Endothelial cell of umbilical vein (primary cell): ENCODE data around the gene PCDH9. TPM values are rescaled to one million over a fixed set of nuclear protein-coding genes. Genes with fewer than 3 reads are reported as not detected.
A peak's percentile ranks its signal among the peaks of the same experiment; 100 is the strongest.

ENCODE experiments used
- BruUV-seq: library from RNA; stranded (reverse); fragments of 400-500 nt; replicated peaks from 2 replicates; lab custom pipeline; 2021; lab: Mats Ljungman, UMichigan
- CTCF ChIA-PET: fragments of 300-600, 350-600 bp; sonication (Branson Sonifier 250); formaldehyde crosslinking; loops from one replicate; lab custom pipeline; 2021; ENCODE audit warnings: antibody characterized with exemption, inconsistent platforms; lab: Charles Lee
- POLR2A ChIA-PET: fragments of 300-600, 350-600 bp; sonication (Branson Sonifier 250); formaldehyde crosslinking; loops from one replicate; lab custom pipeline; 2021; ENCODE audit warnings: antibody characterized with exemption, inconsistent platforms; lab: Charles Lee
- DNase-seq: peaks from one replicate; pipeline ENCODE4 v3.0.0-alpha.2; 2011; ENCODE audit warnings: low read depth, low spot score
- FAIRE-seq: peaks from 2 replicates; lab custom pipeline; 2011; peaks lifted over from hg19 to GRCh38; lab: Jason Lieb, UNC
- H2AFZ ChIP-seq: 2 replicates; pipeline ENCODE4 v1.6.0; 2012; ENCODE audit warnings: low read depth, low read length, control low read depth, inconsistent platforms
- H3K27ac ChIP-seq: 2 replicates; pipeline ENCODE4 v1.5.1; 2011; ENCODE audit warnings: low read depth, mild to moderate bottlenecking, control low read depth, low read length, moderate library complexity; ENCODE audit not compliant: insufficient read depth
- H3K27me3 ChIP-seq, 2 experiments: 2 replicates each; pipeline versions ENCODE4 v1.6.0 to v1.6.1; 2011; ENCODE audit warnings: low read length in 2 of 2, mixed read lengths in 1 of 2; ENCODE audit not compliant: control insufficient read depth in 2 of 2, insufficient read depth in 2 of 2
- H3K36me3 ChIP-seq, 2 experiments: 2 replicates in 1 of 2; 3 replicates in 1 of 2; pipeline ENCODE4 v1.5.1; 2011; ENCODE audit warnings: low read length in 2 of 2, mild to moderate bottlenecking in 1 of 2, moderate library complexity in 1 of 2; ENCODE audit not compliant: control insufficient read depth in 2 of 2, insufficient read depth in 2 of 2; ENCODE audit errors: extremely low read depth in 1 of 2
- H3K4me1 ChIP-seq: 3 replicates; pipeline ENCODE4 v1.5.1; 2011; ENCODE audit warnings: mild to moderate bottlenecking, low read length; ENCODE audit not compliant: control insufficient read depth, insufficient read depth; ENCODE audit errors: extremely low read depth
- H3K4me2 ChIP-seq: 2 replicates; pipeline ENCODE4 v1.6.1; 2011; ENCODE audit warnings: low read length, control low read depth, mixed read lengths; ENCODE audit not compliant: insufficient read depth
- H3K4me3 ChIP-seq, 3 experiments: fragments of 200-600 bp in 1 of 3; sonication (generic), shearing (Covaris generic) in 1 of 3; replicated peaks in 1 of 3; 2 replicates each; pipeline ENCODE4 v1.5.1; 2011 to 2016; ENCODE audit warnings: control low read depth in 3 of 3, low read length in 3 of 3, mild to moderate bottlenecking in 2 of 3, inconsistent platforms in 1 of 3, low read depth in 1 of 3, moderate library complexity in 1 of 3; ENCODE audit not compliant: insufficient read depth in 1 of 3
- H3K79me2 ChIP-seq: 2 replicates; pipeline ENCODE4 v1.6.0; 2012; ENCODE audit warnings: low read length, inconsistent platforms; ENCODE audit not compliant: control insufficient read depth, insufficient read depth
- H3K9ac ChIP-seq: replicated peaks from 2 replicates; pipeline ENCODE3; 2011; ENCODE audit warnings: low read length, control low read depth; ENCODE audit not compliant: insufficient read depth; ENCODE audit errors: extremely low read depth
- H3K9me1 ChIP-seq: replicated peaks from 3 replicates; pipeline ENCODE4 v1.6.0; 2011; ENCODE audit warnings: mild to moderate bottlenecking, low read length; ENCODE audit not compliant: control insufficient read depth, insufficient read depth; ENCODE audit errors: extremely low read depth
- H3K9me3 ChIP-seq: replicated peaks from 2 replicates; pipeline ENCODE4 v1.5.1; 2012; ENCODE audit warnings: low read length, inconsistent platforms; ENCODE audit not compliant: control insufficient read depth, insufficient read depth
- H4K20me1 ChIP-seq: replicated peaks from 2 replicates; pipeline ENCODE3; 2011; ENCODE audit warnings: mild to moderate bottlenecking, low read length; ENCODE audit not compliant: control insufficient read depth, insufficient read depth; ENCODE audit errors: extremely low read depth
- EZH2 ChIP-seq: IDR thresholded peaks from 2 replicates; pipeline ENCODE4 v1.6.1; 2012; ENCODE audit warnings: borderline replicate concordance, low read depth, mild to moderate bottlenecking, moderate library complexity, low read length, inconsistent platforms; ENCODE audit not compliant: severe bottlenecking
- FOS ChIP-seq: IDR thresholded peaks from 2 replicates; pipeline ENCODE4 v1.6.1; 2011; ENCODE audit warnings: mild to moderate bottlenecking, low read length, moderate library complexity, borderline replicate concordance; ENCODE audit not compliant: insufficient read depth
- GATA2 ChIP-seq: IDR thresholded peaks from 2 replicates; pipeline ENCODE4 v1.7.0; 2011; ENCODE audit warnings: low read depth, mild to moderate bottlenecking, moderate library complexity, mixed read lengths, low read length; ENCODE audit not compliant: insufficient read length, insufficient read depth
- JUN ChIP-seq: IDR thresholded peaks from 2 replicates; pipeline ENCODE4 v1.6.1; 2011; ENCODE audit warnings: borderline replicate concordance, low read depth; ENCODE audit not compliant: insufficient read length, insufficient read depth
- MYC ChIP-seq: IDR thresholded peaks from one replicate; pipeline ENCODE4 v1.6.1; 2011; ENCODE audit warnings: mild to moderate bottlenecking, low read depth, low read length
- POLR2A ChIP-seq: IDR thresholded peaks from 2 replicates; pipeline ENCODE4 v1.6.1; 2012; ENCODE audit warnings: low read depth, mild to moderate bottlenecking, control low read depth, low read length
- POLR2AphosphoS5 ChIP-seq: IDR thresholded peaks from 2 replicates; pipeline ENCODE4 v1.6.1; 2012; ENCODE audit warnings: low read depth, mild to moderate bottlenecking, control low read depth, low read length, moderate library complexity; ENCODE audit not compliant: insufficient read depth
- dilution Hi-C: fragments of 300-500 bp; cut with MboI; formaldehyde crosslinking; loops from one replicate; pipeline ENCODE4 v1.15.0; 2019; ENCODE audit warnings: low sequenced_read_pairs; ENCODE audit not compliant: extremely low pct_ligation_motif_present
- intact Hi-C: fragments of 100-400 bp; cut with micrococcal nuclease; formaldehyde crosslinking; loops from one replicate; pipeline ENCODE4 v1.10.0; 2022
- polyA plus RNA-seq, 4 experiments: library from polyadenylated mRNA; depleted of rRNA in 3 of 4; stranded (reverse) in 3 of 4; unstranded in 1 of 4; fragments of >200 nt; gene quantifications; 2 replicates each; pipeline versions ENCODE4 v1.2.1 to v1.2.3, GENCODE V29; 2011 to 2012; ENCODE audit warnings: missing spikeins in 1 of 4
- total RNA-seq: library from RNA; stranded (reverse); gene quantifications from 2 replicates; pipeline ENCODE4 v1.2.3, GENCODE V29; 2021
- TF ChIP-seq, protein P1 (sequence below): IDR thresholded peaks from 2 replicates; pipeline ENCODE4 v1.6.1; 2011; ENCODE audit not compliant: insufficient read depth, insufficient read length
- TF ChIP-seq, protein P2 (sequence below), 2 donors: IDR thresholded peaks; 1 replicate in 1 of 2; 2 replicates in 1 of 2; pipeline ENCODE4 v1.5.1; 2011; ENCODE audit warnings: low read length in 2 of 2, mild to moderate bottlenecking in 2 of 2, moderate library complexity in 2 of 2, control low read depth in 1 of 2, inconsistent platforms in 1 of 2, low read depth in 1 of 2; ENCODE audit not compliant: insufficient read depth in 1 of 2; ENCODE audit errors: extremely low read depth in 1 of 2

The PCDH9 gene
- total and polyA plus RNA-seq, 2 donors (not counting 3 experiments of a cell fraction or from before 2014, with no cell fraction given) = 1.1 to 5.2 TPM

GRCh38 chr13:66992183-66992582, 238.0 kb downstream of the PCDH9 start:
- peak overlapping the region; percentile 81 for H2AFZ ChIP-seq
- no peak for TF ChIP-seq GATA2
- TF ChIP-seq EZH2 = no peak
- TF ChIP-seq POLR2A = no peak
- TF ChIP-seq, protein P1, sequence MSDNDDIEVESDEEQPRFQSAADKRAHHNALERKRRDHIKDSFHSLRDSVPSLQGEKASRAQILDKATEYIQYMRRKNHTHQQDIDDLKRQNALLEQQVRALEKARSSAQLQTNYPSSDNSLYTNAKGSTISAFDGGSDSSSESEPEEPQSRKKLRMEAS = no peak
- no peak for TF ChIP-seq JUN
- no peak for TF ChIP-seq FOS
- TF ChIP-seq, protein P2, sequence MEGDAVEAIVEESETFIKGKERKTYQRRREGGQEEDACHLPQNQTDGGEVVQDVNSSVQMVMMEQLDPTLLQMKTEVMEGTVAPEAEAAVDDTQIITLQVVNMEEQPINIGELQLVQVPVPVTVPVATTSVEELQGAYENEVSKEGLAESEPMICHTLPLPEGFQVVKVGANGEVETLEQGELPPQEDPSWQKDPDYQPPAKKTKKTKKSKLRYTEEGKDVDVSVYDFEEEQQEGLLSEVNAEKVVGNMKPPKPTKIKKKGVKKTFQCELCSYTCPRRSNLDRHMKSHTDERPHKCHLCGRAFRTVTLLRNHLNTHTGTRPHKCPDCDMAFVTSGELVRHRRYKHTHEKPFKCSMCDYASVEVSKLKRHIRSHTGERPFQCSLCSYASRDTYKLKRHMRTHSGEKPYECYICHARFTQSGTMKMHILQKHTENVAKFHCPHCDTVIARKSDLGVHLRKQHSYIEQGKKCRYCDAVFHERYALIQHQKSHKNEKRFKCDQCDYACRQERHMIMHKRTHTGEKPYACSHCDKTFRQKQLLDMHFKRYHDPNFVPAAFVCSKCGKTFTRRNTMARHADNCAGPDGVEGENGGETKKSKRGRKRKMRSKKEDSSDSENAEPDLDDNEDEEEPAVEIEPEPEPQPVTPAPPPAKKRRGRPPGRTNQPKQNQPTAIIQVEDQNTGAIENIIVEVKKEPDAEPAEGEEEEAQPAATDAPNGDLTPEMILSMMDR (IDR thresholded peaks at IDR 0.05; ENCODE audit: extremely low read depth in 1 of 2, insufficient read depth in 1 of 2, low read depth in 1 of 2, low read length in 2 of 2) = no peak
- no peak for TF ChIP-seq POLR2AphosphoS5
- TF ChIP-seq MYC = no peak
- no peak overlapping the region for H3K4me3 ChIP-seq
- H3K9me3 ChIP-seq = no peaks in the 10 kb centered on the region
- peaks cover 16% of the 10 kb centered on the region for H3K4me1 ChIP-seq
- no peaks in the 10 kb centered on the region for H4K20me1 ChIP-seq
- ChIA-PET POLR2A (no interaction called here), CTCF (interaction anchor here (0.6 to 1.7 kb wide), 6 partner anchors 8 to 1335 kb away, joined by 3 to 13 read pairs (median 3); no protein-coding TSS in a partner anchor)
- no peak overlapping the region for H3K9ac ChIP-seq
- BruUV-seq = no TSS peak
- H3K27me3 ChIP-seq = no peaks in the 10 kb centered on the region
- intact Hi-C loops (loop anchor here (5.0 kb wide), 3 partner anchors 65 to 230 kb away; no protein-coding TSS in a partner anchor), dilution Hi-C loops (no loop called here)
- H3K9me1 ChIP-seq = no peaks in the 10 kb centered on the region
- H3K27ac ChIP-seq = no peak overlapping the region
- no peaks in the 10 kb centered on the region for H3K36me3 ChIP-seq
- FAIRE-seq (peak; percentile 72), DNase-seq (peak; percentile 89)
- H3K4me2 ChIP-seq = peak overlapping the region; percentile 6
- no peaks in the 10 kb centered on the region for H3K79me2 ChIP-seq
